Right ventricle myocardium superior (tissue), 1 donor: ENCODE measurements around the gene LDB2. TPM values are rescaled to one million over a fixed set of nuclear protein-coding genes. Genes with fewer than 3 reads are reported as not detected.

ENCODE experiments used
- ATAC-seq: fragments of 200-7000 bp; cut with Tn5 transposase; one replicate; pipeline ENCODE4 v1.9.1; 2020; ENCODE audit warnings: mild to moderate bottlenecking; ENCODE audit not compliant: poor library complexity
- DNase-seq: peaks from one replicate; pipeline ENCODE4 v3.0.0-alpha.2; 2020
- intact Hi-C: fragments of 100-400 bp; cut with DNase I; formaldehyde crosslinking; loops from one replicate; pipeline ENCODE4 v1.11.2; 2022
- total RNA-seq: library from RNA; stranded (reverse); fragmentation: NEBNext Ultra II Directional; extraction: Animal tissue kit (Norgen Biotek cat#: 25700); gene quantifications from one replicate; pipeline ENCODE4 v1.2.1, GENCODE V29; 2021
- donor health status: DM: no; HTN: yes; CAD: no; lungs with severe emphysema.

The LDB2 gene
- total RNA-seq, 1 donor from 2014 or later: 18.5 TPM

DNA sequence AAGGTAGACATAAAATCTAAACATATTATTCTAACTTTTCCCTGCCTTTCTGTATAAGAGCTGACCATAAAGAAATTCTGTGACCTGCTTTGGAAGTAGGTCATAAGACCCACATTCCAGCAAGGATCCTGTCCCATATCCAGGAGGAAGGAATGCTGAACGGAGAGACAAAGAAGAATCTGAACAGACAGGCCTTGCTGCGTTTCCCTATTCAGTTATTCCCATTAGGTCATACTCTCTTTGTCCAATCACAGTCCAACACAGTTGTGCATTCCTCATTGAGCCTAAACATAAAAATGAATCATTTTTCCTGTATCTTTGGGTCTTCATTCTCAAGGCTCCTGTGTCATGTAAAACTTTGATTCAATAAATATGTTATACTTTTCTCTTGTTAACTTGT is 384.6 kb downstream of the LDB2 start:
- intact Hi-C loops: no loop called here
- DNase-seq (no peak), ATAC-seq (no peak)

GRCh38 chr4:16508968-16509367 is 389.5 kb downstream of the LDB2 start:
- intact Hi-C loops: no loop called here
- ATAC-seq (no peak), DNase-seq (no peak)

GRCh38 chr4:16505726-16506125 is 392.7 kb downstream of the LDB2 start:
- no peak for ATAC-seq
- DNase-seq: no peak
- intact Hi-C loops: no loop called here

- DNase-seq: no peak
- ATAC-seq: no peak
- intact Hi-C loops: no loop called here
These were observed 393.2 kb downstream of the LDB2 start for GRCh38 chr4:16505267-16505666.

DNA sequence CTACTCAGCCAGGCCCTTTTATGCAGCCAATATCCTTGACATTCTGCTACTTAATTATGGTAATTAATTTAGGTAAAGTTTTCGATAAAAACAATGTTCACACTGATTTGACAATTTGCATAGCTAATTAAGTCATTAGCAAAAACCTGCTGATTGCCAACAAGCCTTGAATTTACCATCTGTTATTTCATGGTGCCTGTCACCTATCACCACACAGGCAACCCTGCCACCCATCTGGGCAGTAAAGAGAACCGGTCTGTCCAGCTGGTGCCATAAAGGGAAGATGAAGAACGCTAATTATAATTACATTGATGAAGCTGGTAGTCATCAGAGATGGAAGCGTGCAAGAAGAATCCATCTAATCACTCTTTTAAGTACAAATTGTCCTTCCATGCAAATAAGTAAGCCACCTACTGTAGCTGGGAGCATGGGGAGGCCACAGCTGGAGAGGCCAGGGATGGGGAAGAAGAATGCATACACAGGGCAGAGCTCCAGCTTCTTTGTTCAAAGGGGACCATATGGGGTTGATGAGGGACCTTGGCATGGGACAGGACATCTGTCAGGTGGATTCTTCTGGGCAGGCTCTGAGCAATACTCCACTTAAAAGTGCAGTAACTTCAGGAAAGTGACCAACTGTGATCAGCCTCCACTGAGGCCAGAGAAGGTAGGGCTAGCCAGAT is 394.9 kb downstream of the LDB2 start:
- no peak for ATAC-seq
- intact Hi-C loops: no loop called here

DNA sequence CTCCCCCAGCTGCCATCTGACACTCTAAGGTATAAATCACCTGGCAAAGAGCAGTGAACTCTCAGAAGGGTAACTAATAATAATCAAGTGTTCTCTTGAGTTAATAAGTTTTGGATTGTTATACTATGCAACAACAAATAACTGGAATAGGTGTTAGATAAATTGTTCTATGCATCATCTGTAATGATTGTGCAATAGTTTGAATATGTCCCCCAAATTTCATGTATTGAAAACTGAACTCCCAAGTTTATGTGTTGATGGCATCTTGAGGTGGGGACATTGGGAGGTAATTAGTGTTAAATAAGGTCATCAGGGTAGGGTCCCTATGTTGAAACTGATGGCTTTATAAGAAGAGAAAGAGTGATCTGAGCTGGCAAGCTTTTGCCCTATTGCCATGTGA is 399.5 kb downstream of the LDB2 start:
- no peak for ATAC-seq
- intact Hi-C loops: no loop called here
- DNase-seq: no peak

More for the DNA sequence above, 394.9 kb downstream of the LDB2 start:
- no peak for DNase-seq

- intact Hi-C loops: no loop called here
- no peak for DNase-seq
- ATAC-seq: no peak
These were observed 401.9 kb downstream of the LDB2 start for GRCh38 chr4:16496501-16496900.

- no peak for DNase-seq
- ATAC-seq: no peak
- intact Hi-C loops: no loop called here
These were observed 405.6 kb downstream of the LDB2 start for GRCh38 chr4:16492872-16493271.

DNA sequence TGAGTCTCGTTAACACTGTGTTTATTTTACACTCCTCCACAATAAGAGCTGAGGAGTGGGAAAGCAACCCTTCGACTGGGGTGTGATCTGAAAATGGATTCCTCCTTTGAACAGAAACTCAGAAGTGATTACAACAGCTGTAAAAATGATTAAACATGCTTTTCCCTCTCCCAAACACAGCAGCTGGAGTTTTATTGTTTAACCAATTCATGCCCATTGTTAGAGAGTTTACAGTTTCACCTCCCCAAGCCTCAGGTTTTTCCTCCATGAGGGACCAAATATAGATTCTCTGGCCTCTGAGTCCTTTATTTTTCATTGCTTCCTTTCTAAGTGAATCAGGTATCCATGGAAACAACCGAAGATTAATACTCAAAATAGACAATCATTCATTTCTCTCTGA is 409.2 kb downstream of the LDB2 start:
- ATAC-seq: no peak
- no peak for DNase-seq
- intact Hi-C loops: no loop called here

GRCh38 chr4:16488084-16488483 is 410.4 kb downstream of the LDB2 start:
- ATAC-seq (no peak), DNase-seq (no peak)
- intact Hi-C loops: no loop called here

DNA sequence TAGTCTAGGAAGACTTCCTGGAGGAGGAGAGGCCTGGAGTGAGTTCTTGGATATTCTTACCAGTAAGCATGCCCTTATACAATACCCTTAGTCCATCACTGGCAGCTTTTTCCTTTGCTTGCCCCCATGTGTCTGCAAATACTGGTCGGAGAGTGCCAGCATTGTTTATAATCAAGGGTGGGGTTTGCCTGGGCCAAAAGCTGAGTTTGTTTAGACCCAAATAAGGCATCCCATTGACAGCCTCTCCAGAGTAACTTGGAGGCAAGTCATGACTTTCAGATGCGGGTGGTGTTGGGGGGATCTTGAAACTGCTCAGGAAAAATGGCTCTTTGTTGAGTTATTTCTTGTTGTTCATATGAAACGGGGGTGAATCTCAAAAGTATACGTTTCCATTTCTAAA is 413.7 kb downstream of the LDB2 start:
- no peak for ATAC-seq
- intact Hi-C loops: no loop called here
- no peak for DNase-seq

DNA sequence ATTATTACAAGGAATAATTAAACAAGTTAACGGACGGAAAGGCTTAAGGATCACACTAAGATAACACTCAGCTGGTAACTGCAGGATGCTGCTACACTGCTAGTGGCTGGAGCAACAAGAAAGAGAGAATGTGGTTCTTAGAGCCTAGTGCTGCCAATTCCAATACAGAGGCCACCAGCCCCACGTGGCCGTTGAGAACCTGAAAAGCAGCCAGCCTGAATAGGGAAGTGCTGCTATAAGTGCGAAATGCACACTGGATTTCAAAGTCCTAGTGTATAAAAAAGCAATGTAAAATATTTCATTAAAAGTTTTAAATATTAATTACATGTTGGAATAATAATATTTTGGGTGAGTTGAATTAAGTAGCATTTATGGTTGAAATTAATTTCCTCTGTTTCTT is 414.9 kb downstream of the LDB2 start:
- DNase-seq: no peak
- ATAC-seq: no peak
- intact Hi-C loops: no loop called here

- DNase-seq (no peak), ATAC-seq (no peak)
- intact Hi-C loops: no loop called here
These were observed 418.4 kb downstream of the LDB2 start for GRCh38 chr4:16480011-16480410.

DNA sequence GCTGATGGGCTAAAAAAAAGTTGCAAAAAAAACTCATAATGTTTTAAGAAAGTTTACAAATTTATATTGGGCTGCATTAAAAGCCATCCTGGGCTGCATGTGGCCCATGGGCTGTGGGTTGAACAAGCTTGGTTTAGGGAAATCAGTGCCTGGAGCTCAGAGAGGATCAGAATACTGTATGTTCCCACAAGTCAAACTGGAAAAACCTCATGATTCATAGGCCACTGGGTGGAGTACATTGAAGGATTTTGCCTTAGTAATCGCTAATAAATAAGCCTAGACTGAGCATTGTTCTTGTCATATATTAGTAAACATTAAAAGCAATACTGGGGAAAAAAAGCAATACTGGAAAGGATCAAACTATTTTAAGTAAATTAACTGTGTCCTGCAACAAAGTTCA is 425.9 kb downstream of the LDB2 start:
- intact Hi-C loops: no loop called here
- no peak for DNase-seq
- ATAC-seq: no peak

- intact Hi-C loops: no loop called here
- DNase-seq (no peak), ATAC-seq (no peak)
These were observed 431.4 kb downstream of the LDB2 start for GRCh38 chr4:16467061-16467460.

GRCh38 chr4:16466581-16466980 is 431.9 kb downstream of the LDB2 start:
- intact Hi-C loops: no loop called here
- DNase-seq: no peak
- ATAC-seq: no peak

- DNase-seq: no peak
- intact Hi-C loops: no loop called here
- no peak for ATAC-seq
These were observed 433.8 kb downstream of the LDB2 start for GRCh38 chr4:16464651-16465050.

- no peak for ATAC-seq
- intact Hi-C loops: no loop called here
- no peak for DNase-seq
These were observed 435.8 kb downstream of the LDB2 start for GRCh38 chr4:16462656-16463055.

GRCh38 chr4:16461362-16461761 is 437.1 kb downstream of the LDB2 start:
- ATAC-seq (no peak), DNase-seq (no peak)
- intact Hi-C loops: no loop called here

GRCh38 chr4:16457944-16458343 is 440.5 kb downstream of the LDB2 start:
- DNase-seq (no peak), ATAC-seq (no peak)
- intact Hi-C loops: no loop called here
